ENCODE measurements around the gene EYA2.

EYA2 gene

DNA sequence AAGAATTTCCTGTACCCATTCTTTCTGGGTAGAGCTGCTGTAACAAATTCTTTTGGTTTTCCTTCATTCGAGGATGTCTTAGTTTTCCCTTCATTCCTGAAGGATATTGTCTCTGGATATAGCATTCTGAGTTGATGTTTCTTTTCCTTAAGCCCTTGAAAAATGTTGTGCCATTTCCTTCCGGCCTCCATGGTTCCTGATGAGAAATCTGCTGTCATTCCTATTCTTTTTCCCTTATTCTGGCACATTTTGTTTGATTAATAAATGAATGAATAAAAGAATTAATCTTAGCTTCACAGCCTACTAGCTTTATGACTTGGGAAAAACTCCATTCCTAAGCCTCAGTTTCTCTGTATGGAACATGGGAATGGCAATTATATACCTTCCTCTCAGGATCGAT lies 173.1 kb downstream of the EYA2 start:
- peaks cover 14% of the 10 kb centered on the region for H3K9me3 Mint-ChIP-seq
- H3K27me3 Mint-ChIP-seq = peaks cover 29% of the 10 kb centered on the region
- DNase-seq (ENCODE audit: low spot score in 2 of 2) = no peak
- no peak overlapping the region for H3K4me3 Mint-ChIP-seq
- H3K27ac Mint-ChIP-seq (ENCODE audit: low read depth) = no peak overlapping the region
- H3K36me3 Mint-ChIP-seq (ENCODE audit: insufficient read depth) = no peaks in the 10 kb centered on the region
- ATAC-seq (replicated peaks; ENCODE audit: extremely low read depth, poor library complexity, severe bottlenecking) = no peak
- no peaks in the 10 kb centered on the region for H3K4me1 Mint-ChIP-seq

- Mint-ChIP-seq H3K9me3 (peaks cover 8% of the 10 kb centered on the region), H3K36me3 (ENCODE audit: insufficient read depth) (no peaks in the 10 kb centered on the region), H3K4me3 (no peak overlapping the region), H3K27me3 (peaks cover 28% of the 10 kb centered on the region), H3K27ac (ENCODE audit: low read depth) (no peak overlapping the region), H3K4me1 (no peaks in the 10 kb centered on the region)
- DNase-seq (ENCODE audit: low spot score in 2 of 2) (no peak), ATAC-seq (replicated peaks; ENCODE audit: extremely low read depth, poor library complexity, severe bottlenecking) (no peak)
Observed at GRCh38 chr20:47070176-47070575, 175.5 kb downstream of the EYA2 start.

DNA sequence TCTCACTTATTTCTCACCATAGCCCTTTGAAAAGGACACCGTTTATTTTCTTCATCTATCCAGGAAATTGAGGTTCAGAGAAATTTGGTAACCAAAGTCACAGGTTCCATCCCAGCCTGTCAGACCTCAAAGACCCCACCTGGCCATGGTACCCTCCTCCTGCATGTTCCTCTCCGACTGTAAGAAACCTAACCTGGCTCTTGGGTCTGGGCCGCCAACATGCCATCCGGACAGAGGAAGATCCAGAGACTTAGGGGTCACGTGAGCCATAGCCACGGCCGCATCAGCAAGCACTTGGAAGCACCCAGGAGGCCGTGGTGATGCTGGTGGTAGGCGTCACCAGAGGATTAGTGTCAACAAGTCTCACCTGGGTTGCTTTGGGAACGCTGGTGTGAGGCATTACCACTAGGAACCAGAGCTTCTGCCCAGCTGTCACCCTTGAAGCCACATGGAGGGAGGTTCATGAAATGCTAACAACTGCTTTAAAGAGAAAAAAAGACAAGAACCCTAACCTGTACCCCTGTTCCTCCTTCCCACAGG lies 177.1 kb downstream of the EYA2 start:
- Mint-ChIP-seq H3K27ac (ENCODE audit: low read depth) (no peak overlapping the region), H3K4me3 (no peak overlapping the region), H3K36me3 (ENCODE audit: insufficient read depth) (no peaks in the 10 kb centered on the region), H3K4me1 (no peaks in the 10 kb centered on the region), H3K27me3 (peaks cover 28% of the 10 kb centered on the region), H3K9me3 (peaks cover 8% of the 10 kb centered on the region)
- ATAC-seq (replicated peaks; ENCODE audit: extremely low read depth, poor library complexity, severe bottlenecking) = no peak
- no peak for DNase-seq (ENCODE audit: low spot score in 2 of 2)

DNA sequence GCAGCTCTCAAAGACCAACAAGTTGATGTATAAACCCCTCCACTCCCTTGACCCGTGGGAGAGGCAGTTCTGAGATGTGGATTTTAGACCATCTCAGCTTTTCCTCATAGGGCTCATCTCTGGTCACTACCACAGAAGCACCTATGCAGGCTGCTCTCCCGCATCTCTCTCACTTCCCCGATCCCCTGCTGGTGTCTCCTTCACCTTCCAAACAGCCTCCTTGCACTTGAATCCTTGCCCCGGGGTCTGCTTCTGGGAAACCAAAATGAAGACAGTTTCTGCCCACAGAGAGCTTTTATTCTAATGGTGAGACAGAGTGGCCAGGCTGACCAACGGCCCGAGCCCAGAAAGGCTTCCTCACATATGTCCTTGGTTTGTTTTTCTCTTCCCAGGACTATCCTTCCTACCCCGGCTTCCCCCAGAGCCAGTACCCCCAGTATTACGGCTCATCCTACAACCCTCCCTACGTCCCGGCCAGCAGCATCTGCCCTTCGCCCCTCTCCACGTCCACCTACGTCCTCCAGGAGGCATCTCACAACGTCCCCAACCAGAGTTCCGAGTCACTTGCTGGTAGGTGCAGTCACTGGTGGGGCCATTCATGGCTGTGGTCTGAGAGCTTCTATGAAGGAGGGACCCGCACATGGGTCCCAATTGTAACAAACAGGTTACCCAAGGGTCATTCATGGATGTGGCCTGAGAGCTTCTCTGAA lies 179.3 kb downstream of the EYA2 start:
- H3K27ac Mint-ChIP-seq (ENCODE audit: low read depth) = no peak overlapping the region
- no peak overlapping the region for H3K4me3 Mint-ChIP-seq
- peaks cover 45% of the 10 kb centered on the region for H3K27me3 Mint-ChIP-seq
- H3K9me3 Mint-ChIP-seq = peaks cover 6% of the 10 kb centered on the region
- no peaks in the 10 kb centered on the region for H3K4me1 Mint-ChIP-seq
- DNase-seq (ENCODE audit: low spot score in 2 of 2) (no peak), ATAC-seq (replicated peaks; ENCODE audit: extremely low read depth, poor library complexity, severe bottlenecking) (no peak)
- no peaks in the 10 kb centered on the region for H3K36me3 Mint-ChIP-seq (ENCODE audit: insufficient read depth)

GRCh38 chr20:47075263-47075662 lies 180.6 kb downstream of the EYA2 start:
- no peaks in the 10 kb centered on the region for H3K36me3 Mint-ChIP-seq (ENCODE audit: insufficient read depth)
- ATAC-seq (replicated peaks; ENCODE audit: extremely low read depth, poor library complexity, severe bottlenecking) = no peak
- peaks cover 58% of the 10 kb centered on the region for H3K27me3 Mint-ChIP-seq
- H3K4me1 Mint-ChIP-seq = no peaks in the 10 kb centered on the region
- DNase-seq (ENCODE audit: low spot score in 2 of 2) = no peak
- peaks cover 6% of the 10 kb centered on the region for H3K9me3 Mint-ChIP-seq
- H3K27ac Mint-ChIP-seq (ENCODE audit: low read depth) = no peak overlapping the region
- H3K4me3 Mint-ChIP-seq = no peak overlapping the region

GRCh38 chr20:47079047-47079446 lies 184.4 kb downstream of the EYA2 start:
- Mint-ChIP-seq H3K36me3 (ENCODE audit: insufficient read depth) (no peaks in the 10 kb centered on the region), H3K27ac (ENCODE audit: low read depth) (no peak overlapping the region), H3K9me3 (peaks cover 6% of the 10 kb centered on the region), H3K27me3 (peaks cover 62% of the 10 kb centered on the region), H3K4me3 (no peak overlapping the region), H3K4me1 (no peaks in the 10 kb centered on the region)
- ATAC-seq (replicated peaks; ENCODE audit: extremely low read depth, poor library complexity, severe bottlenecking) (no peak), DNase-seq (ENCODE audit: low spot score in 2 of 2) (no peak)

DNA sequence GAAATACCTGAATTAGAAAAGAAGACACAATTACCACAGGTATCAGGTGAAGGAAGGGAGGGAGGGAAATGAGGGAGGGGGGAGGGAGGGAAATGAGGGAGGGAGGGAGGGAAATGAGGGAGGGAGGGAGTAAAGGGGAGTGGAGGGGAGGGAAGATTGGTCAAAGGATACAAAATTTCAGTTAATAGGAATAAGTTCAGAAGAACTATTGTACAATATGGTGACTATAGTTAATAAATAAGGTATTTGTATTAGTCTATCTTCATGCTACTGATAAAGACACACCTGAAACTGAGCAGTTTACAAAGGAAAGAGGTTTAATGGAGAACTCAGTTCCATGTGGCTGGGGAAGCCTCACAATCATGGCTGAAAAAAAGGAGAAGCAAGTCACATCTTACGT lies 185.7 kb downstream of the EYA2 start:
- no peak for ATAC-seq (replicated peaks; ENCODE audit: extremely low read depth, poor library complexity, severe bottlenecking)
- Mint-ChIP-seq H3K36me3 (ENCODE audit: insufficient read depth) (no peaks in the 10 kb centered on the region), H3K4me3 (no peak overlapping the region), H3K4me1 (no peaks in the 10 kb centered on the region), H3K9me3 (peaks cover 6% of the 10 kb centered on the region), H3K27ac (ENCODE audit: low read depth) (no peak overlapping the region), H3K27me3 (peaks cover 57% of the 10 kb centered on the region)
- DNase-seq (ENCODE audit: low spot score in 2 of 2) = no peak

GRCh38 chr20:47086316-47086715 lies 191.7 kb downstream of the EYA2 start:
- Mint-ChIP-seq H3K4me1 (no peaks in the 10 kb centered on the region), H3K27ac (ENCODE audit: low read depth) (no peak overlapping the region), H3K27me3 (peaks cover 38% of the 10 kb centered on the region), H3K4me3 (no peak overlapping the region), H3K9me3 (no peaks in the 10 kb centered on the region), H3K36me3 (ENCODE audit: insufficient read depth) (no peaks in the 10 kb centered on the region)
- DNase-seq (ENCODE audit: low spot score in 2 of 2) = no peak
- ATAC-seq (replicated peaks; ENCODE audit: extremely low read depth, poor library complexity, severe bottlenecking) = no peak

DNA sequence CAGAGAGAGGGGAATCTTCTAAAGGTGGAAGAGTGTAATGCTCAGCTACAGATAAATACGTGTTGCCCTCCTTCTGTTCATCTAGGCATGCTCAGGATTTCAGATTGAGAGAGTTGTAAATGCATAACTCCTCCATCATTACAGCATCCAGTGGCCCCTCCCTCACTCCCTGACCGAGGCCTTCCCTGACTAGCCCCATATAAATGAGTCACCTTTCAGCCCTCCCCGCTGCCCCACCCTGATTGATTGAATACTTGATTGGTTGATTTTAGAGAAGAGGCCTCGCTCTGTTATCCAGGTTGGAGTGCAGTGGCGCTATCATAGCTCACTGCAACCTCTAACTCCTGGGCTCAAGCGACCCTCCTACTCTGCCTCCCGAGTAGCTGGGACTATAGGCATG lies 193.7 kb downstream of the EYA2 start:
- no peaks in the 10 kb centered on the region for H3K9me3 Mint-ChIP-seq

DNA sequence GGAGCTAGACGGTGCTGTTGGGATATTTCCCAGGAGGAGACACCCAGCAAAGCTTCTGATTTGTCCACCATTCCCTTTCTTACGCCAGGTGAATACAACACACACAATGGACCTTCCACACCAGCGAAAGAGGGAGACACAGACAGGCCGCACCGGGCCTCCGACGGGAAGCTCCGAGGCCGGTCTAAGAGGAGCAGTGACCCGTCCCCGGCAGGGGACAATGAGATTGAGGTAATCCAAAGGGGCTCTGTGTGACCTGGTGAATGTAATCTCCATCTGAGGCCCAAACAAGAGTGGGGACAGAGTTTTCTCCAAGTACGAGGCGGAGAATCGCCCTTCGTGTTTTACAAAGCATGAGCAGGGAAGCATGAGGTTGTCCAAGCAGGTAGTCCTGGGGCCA lies 194.5 kb downstream of the EYA2 start:
- H3K4me3 Mint-ChIP-seq = no peak overlapping the region
- H3K36me3 Mint-ChIP-seq (ENCODE audit: insufficient read depth) = no peaks in the 10 kb centered on the region
- DNase-seq (ENCODE audit: low spot score in 2 of 2) (no peak), ATAC-seq (replicated peaks; ENCODE audit: extremely low read depth, poor library complexity, severe bottlenecking) (no peak)
- H3K27me3 Mint-ChIP-seq = peaks cover 43% of the 10 kb centered on the region
- no peaks in the 10 kb centered on the region for H3K9me3 Mint-ChIP-seq
- H3K27ac Mint-ChIP-seq (ENCODE audit: low read depth) = no peak overlapping the region
- no peaks in the 10 kb centered on the region for H3K4me1 Mint-ChIP-seq

More for the DNA sequence above, 193.7 kb downstream of the EYA2 start:
- peaks cover 41% of the 10 kb centered on the region for H3K27me3 Mint-ChIP-seq
- no peak overlapping the region for H3K4me3 Mint-ChIP-seq
- ATAC-seq (replicated peaks; ENCODE audit: extremely low read depth, poor library complexity, severe bottlenecking) = no peak
- DNase-seq (ENCODE audit: low spot score in 2 of 2) = no peak
- H3K36me3 Mint-ChIP-seq (ENCODE audit: insufficient read depth) = no peaks in the 10 kb centered on the region
- H3K27ac Mint-ChIP-seq (ENCODE audit: low read depth) = no peak overlapping the region
- H3K4me1 Mint-ChIP-seq = no peaks in the 10 kb centered on the region

GRCh38 chr20:47090835-47091234 lies 196.2 kb downstream of the EYA2 start:
- Mint-ChIP-seq H3K27me3 (peaks cover 52% of the 10 kb centered on the region), H3K27ac (ENCODE audit: low read depth) (no peak overlapping the region), H3K4me1 (no peaks in the 10 kb centered on the region), H3K4me3 (no peak overlapping the region), H3K9me3 (peaks cover 5% of the 10 kb centered on the region), H3K36me3 (ENCODE audit: insufficient read depth) (no peaks in the 10 kb centered on the region)
- ATAC-seq (replicated peaks; ENCODE audit: extremely low read depth, poor library complexity, severe bottlenecking) (no peak), DNase-seq (ENCODE audit: low spot score in 2 of 2) (no peak)

GRCh38 chr20:47093320-47093966 lies 198.8 kb downstream of the EYA2 start:
- H3K4me1 Mint-ChIP-seq = no peaks in the 10 kb centered on the region
- ATAC-seq (replicated peaks; ENCODE audit: extremely low read depth, poor library complexity, severe bottlenecking) (no peak), DNase-seq (ENCODE audit: low spot score in 2 of 2) (no peak)
- H3K36me3 Mint-ChIP-seq (ENCODE audit: insufficient read depth) = no peaks in the 10 kb centered on the region
- no peak overlapping the region for H3K27ac Mint-ChIP-seq (ENCODE audit: low read depth)
- H3K4me3 Mint-ChIP-seq = no peak overlapping the region
- peaks cover 6% of the 10 kb centered on the region for H3K9me3 Mint-ChIP-seq
- H3K27me3 Mint-ChIP-seq = peaks cover 56% of the 10 kb centered on the region

- Mint-ChIP-seq H3K4me3 (no peak overlapping the region), H3K27me3 (peaks cover 58% of the 10 kb centered on the region), H3K9me3 (peaks cover 6% of the 10 kb centered on the region), H3K4me1 (no peaks in the 10 kb centered on the region), H3K36me3 (ENCODE audit: insufficient read depth) (no peaks in the 10 kb centered on the region), H3K27ac (ENCODE audit: low read depth) (no peak overlapping the region)
- no peak for ATAC-seq (replicated peaks; ENCODE audit: extremely low read depth, poor library complexity, severe bottlenecking)
- no peak for DNase-seq (ENCODE audit: low spot score in 2 of 2)
Observed at GRCh38 chr20:47095690-47096089, 201.0 kb downstream of the EYA2 start.
